Femur (tissue), 1 donor: ENCODE results near the gene SNAPC2.

ENCODE experiments used
- DNase-seq: peaks from one replicate; pipeline ENCODE4 v3.0.0-alpha.2; 2017

Gene SNAPC2, protein sequence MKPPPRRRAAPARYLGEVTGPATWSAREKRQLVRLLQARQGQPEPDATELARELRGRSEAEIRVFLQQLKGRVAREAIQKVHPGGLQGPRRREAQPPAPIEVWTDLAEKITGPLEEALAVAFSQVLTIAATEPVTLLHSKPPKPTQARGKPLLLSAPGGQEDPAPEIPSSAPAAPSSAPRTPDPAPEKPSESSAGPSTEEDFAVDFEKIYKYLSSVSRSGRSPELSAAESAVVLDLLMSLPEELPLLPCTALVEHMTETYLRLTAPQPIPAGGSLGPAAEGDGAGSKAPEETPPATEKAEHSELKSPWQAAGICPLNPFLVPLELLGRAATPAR

DNA sequence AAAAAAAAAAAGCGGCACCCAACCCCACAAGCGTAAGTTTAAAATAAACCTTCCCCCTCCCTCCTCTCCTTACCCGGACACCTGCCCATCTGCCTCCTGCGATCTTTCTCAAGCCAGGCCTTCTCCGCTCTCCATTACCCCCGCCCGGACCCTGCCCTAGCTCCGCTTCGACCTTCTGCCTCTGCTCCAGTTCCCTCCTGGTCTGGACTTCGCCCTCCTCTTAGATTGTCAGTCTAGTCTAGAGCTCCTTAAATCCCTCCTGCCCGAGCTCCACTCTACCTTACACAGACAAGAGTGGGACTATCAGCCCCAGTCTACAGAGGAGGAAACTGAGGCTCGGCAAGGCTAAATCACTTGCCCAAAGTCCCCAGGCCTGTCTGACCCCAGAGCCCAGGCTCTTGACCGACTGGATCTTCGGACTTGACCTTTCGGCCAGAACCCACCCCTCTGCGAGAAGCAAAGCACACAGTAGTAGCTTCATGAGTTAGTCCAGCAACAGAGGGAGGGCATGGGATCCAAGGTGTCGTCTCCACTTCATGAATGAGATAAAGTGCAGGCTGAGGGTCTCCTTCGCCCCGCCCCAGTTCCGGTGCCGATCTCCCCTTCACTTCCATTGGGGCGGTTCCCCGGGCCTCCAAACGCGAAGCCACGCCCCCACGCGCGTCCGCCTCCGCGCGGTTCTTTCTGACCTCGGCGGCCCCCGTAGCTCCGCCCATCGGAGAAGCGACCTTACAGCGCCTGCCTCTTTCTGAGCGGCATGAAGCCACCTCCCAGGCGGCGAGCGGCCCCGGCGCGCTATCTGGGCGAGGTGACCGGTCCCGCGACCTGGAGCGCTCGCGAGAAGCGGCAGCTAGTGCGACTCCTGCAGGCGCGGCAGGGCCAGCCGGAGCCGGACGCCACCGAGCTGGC lies at the start of gene SNAPC2:
SNAPC2 (plus strand) TSS at position 729 of the 909 bp plus-strand sequence; CDS start at position 758, 29 bp downstream.
- DNase-seq: peak; percentile 97

DNA sequence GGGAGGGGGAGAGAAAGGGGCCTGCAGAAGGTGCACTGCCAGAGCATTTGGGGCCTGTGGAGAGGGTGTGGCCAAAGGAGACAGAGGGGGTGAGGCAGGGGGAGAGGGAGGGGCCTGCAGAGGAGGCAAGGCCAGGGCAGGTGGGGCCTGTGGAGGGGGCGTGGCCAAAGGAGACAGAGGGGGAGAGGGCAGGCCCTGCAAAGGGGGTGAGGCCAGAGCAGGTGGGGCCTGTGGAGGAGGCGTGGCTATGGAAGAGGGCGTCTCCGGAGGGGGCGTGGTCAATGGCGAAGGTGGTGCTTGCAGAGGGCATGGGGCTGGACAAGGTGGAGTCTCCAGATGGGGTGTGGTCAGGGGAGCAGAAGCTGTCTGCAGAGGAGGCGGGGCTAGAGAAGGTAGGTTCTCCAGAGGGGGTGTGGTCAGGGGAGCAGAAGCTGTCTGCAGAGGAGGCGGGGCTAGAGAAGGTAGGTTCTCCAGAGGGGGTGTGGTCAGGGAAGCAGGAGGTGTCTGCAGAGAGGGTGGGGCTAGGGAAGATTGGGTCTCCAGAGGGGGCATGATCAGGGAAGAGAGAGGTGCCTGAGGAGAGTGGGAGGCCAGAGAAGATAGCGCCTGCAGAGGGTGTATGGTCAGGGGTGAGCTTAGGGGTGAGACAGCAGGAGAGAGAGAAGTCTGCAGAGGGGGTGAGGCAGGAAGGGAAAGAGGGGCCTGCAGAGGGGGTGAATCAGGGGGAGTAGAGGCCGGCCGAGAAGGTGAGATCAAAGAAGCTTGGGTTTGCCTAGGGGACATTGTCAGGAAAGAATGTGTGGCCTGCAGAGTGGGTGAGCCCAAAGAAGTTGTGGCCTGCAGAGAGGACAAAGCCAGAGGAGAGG lies 49.3 kb upstream of the SNAPC2 start:
- peak; percentile 90 for DNase-seq

GRCh38 chr19:7871437-7872305 lies 48.5 kb upstream of the SNAPC2 start:
- peak; percentile 94 for DNase-seq

GRCh38 chr19:7872306-7873204 lies 47.6 kb upstream of the SNAPC2 start:
- DNase-seq: no peak

DNA sequence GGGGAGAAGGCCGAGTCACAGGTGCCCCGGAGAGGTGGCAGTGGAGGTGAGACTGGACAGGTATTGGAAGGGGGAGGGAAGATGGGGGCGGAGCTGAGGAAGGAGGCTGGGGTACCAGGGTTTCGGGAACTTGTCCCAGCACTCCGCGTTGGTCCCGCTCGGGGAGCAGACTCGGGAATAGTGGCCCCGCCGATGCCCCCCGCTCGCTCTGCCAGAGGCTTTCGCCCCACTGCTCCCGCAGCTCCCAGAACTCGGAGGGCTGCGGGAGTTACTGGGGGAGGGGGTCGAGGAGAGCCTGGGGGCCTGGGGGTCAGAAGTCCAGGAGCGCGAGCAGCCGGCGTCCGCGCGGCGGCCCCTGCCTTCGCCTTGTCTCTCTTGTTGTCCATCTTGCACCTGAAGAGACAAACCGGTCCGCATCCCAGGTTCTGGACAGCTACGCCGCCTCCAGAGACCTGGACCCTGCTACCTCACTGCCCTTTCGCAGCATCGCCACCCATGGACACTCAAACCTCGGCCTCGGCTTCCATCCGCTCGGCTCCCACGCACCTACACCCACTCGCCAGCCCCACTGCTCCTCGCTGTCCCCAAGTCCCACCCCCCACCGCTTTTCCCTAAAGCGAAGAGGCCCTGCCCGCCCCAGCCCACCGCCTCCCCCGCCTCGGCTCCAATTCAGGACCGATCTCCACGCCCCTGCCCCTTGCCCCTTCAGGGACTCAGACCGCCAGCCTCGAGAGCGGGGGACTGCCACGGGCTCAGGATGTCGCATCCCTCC lies 46.6 kb upstream of the SNAPC2 start:
- peak; percentile 32 for DNase-seq

- peak; percentile 43 for DNase-seq
Measured at GRCh38 chr19:7874076-7874896, 45.9 kb upstream of the SNAPC2 start, which contains the start of gene PRR36. Gene PRR36 (minus strand): TSS chr19:7874390. CDS start chr19:7873689, 701 bp downstream.

DNA sequence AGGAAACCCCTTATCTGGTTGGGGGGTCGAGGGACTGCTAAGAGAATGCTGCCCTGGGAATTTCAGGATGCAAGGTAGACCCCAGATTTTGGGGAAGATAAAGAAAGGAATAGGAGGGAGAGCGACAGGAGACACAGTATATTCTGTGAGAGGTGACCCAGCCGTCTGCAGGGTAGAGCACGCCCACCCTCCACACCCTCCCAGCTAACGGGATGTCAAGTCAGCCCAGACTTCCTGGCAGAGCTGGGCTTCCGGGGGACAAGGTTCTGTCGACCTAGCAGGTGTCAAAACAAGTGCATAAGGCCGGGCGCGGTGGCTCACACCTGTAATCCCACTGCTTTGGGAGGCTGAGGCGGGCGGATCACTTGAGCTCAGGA lies 45.3 kb upstream of the SNAPC2 start:
- DNase-seq: peak; percentile 17

DNA sequence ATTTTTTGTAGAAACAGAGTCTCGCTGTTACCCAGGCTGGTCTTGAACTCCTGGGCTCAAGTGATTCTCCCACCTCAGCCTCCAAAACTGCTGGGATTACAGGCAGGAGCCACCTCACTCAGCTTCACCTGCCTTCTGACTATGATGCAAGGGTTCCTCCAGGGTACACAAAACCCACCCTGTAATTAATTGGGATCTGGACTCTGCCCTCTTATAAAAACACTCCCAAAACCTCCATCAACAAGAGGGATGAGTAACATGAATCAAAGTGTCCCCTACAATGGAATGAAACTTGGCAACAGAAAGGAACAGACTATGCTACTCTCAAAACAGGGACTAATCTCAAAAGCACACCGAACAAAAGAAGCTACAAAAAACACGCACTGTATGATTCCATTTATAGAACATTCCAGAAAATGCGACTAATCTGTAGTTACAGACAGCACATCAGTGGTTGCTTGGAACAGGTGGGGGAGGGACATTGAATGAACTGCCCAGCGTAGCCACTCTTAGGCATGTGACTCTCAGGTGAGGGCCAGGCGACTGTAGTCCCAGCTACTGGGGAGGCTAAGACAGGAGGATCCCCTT lies 42.8 kb upstream of the SNAPC2 start:
- DNase-seq: no peak

DNA sequence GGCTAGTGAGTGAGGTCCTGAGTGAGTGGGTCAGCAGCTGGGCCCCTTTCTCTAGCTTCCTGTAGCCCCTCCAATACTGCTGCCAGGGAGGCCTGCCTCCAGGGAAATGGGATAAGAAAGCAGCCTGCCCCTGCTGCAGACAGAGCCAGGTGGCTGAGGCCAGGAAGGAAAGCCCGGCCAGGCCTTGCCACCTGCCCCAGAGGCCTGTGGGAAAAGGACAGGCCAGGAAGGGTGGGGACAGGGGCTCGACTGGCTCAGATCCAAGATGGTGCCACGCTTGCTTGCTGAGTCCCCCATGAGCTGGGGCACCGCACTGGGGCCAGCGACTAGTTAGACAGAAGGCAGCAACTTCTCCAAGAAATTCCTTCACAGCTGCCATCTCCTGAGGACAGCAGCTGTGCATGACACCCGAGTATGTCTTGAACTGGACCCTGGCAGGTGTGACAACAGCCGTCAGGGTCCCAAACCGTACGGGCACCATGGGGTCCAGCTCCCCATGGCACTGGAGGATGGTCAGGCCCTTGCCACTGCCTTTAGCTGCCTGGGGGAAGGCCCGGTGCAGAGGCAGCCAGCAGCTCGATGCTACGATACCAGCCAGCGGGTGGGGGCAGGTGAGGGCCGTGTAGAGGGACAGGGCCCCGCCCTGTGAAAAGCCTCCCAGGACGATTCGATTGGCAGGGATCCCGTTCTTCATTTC lies 40.9 kb upstream of the SNAPC2 start:
- DNase-seq: peak; percentile 43

- no peak for DNase-seq
Measured at GRCh38 chr19:7879836-7880235, 40.3 kb upstream of the SNAPC2 start.

DNA sequence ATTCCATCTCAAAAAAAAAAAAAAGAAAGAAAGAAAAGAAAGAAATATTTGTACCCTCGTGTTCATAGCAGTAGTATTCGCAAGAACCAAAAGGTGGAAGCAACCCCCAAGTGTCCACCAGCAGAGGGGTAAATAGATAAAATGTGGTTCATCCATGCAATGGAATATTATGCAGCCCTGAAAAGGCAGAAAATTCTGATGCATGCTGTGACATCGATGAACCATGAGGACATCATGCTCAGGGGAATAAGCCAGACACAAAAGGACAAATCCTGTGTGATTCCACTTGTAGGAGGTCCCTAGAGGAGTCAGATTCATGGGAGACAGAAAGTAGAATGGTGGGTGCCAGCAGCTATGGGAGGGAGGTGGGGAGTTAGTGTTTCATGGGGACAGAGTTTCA lies 38.2 kb upstream of the SNAPC2 start:
- no peak for DNase-seq

GRCh38 chr19:7883105-7883504 lies 37.0 kb upstream of the SNAPC2 start:
- no peak for DNase-seq

GRCh38 chr19:7883796-7884570 lies 36.2 kb upstream of the SNAPC2 start:
- no peak for DNase-seq

GRCh38 chr19:7885818-7886217 lies 34.3 kb upstream of the SNAPC2 start:
- DNase-seq: no peak

DNA sequence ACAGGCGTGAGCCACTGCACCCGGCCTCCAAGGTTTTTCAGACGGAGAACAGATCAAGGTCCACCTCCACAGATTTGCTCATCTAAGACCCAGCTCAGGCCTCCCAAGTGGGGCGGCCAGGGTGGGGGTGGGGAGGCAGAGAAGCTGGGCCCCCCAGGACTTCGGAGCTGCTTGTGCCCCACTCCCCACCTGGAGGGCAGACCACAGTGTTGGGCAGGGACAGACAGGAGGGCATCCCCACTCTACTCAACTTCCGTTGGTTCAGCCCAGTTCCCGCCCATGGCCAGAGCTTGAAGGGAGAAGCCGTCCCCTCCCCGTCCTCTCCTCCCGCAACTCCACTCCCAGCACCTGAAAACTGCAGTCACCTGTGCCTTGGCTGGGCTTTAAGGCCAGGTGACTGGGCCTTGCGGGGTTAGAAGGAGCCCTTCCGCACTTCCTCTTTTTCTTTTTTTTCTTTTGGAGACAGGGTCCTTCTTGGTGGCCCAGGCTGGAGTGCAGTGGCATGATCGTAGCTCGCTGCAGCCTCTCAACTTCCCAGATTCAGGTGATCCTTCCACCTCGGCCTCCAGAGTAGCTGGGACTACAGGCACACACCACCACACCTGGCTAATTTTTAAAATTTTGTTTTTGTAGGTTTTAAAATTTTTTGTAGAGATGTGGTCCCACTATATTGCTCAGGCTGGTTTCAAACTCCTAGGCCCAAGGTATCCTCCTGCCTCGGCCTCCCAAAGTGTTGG lies 32.6 kb upstream of the SNAPC2 start:
- no peak for DNase-seq

GRCh38 chr19:7888145-7888825 lies 31.9 kb upstream of the SNAPC2 start, which contains the start of gene LRRC8E:
Gene LRRC8E (plus strand): TSS chr19:7888510. CDS start chr19:7895604, 7,094 bp downstream.
- peak; percentile 40 for DNase-seq
